Measurements from ENCODE around the gene EGLN3.

DNA sequence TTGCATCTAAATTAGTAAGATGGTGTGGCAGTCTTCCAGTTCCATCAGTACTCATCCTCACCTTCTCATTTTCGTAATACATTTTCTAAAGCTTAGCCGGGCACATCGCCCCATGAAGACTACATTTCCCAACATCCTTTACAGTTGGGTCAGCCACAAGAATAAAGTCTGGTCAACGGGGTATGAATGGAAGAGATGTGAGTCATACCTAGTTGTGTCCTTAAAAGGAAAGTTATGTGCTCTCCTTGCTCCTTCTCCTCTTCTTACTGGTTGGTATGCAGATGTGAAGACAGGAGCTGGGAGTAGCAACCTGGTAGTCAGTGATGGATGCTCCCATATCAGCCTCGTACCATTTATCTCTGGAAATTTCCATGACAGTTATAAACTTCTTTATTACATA is 35.9 kb upstream of the EGLN3 start:
- TF ChIP-seq EZH2 (IDR thresholded peaks at IDR 0.05; ENCODE audit: borderline replicate concordance, low read length), result no peak
- TF ChIP-seq, protein P1, sequence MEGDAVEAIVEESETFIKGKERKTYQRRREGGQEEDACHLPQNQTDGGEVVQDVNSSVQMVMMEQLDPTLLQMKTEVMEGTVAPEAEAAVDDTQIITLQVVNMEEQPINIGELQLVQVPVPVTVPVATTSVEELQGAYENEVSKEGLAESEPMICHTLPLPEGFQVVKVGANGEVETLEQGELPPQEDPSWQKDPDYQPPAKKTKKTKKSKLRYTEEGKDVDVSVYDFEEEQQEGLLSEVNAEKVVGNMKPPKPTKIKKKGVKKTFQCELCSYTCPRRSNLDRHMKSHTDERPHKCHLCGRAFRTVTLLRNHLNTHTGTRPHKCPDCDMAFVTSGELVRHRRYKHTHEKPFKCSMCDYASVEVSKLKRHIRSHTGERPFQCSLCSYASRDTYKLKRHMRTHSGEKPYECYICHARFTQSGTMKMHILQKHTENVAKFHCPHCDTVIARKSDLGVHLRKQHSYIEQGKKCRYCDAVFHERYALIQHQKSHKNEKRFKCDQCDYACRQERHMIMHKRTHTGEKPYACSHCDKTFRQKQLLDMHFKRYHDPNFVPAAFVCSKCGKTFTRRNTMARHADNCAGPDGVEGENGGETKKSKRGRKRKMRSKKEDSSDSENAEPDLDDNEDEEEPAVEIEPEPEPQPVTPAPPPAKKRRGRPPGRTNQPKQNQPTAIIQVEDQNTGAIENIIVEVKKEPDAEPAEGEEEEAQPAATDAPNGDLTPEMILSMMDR (conservative IDR thresholded peaks at IDR 0.05 in 1 of 2, IDR thresholded peaks at IDR 0.05 in 1 of 2; ENCODE audit: extremely low read depth in 1 of 2, insufficient read depth in 1 of 2, low read depth in 1 of 2, low read length in 2 of 2), result no peak

Data from mammary epithelial cell (primary cell).